GM12878 (cell line): ENCODE data around the gene DCAF5. TPM values are rescaled to one million over a fixed set of nuclear protein-coding genes. Genes with fewer than 3 reads are reported as not detected.

Source experiments
- ATAC-seq: fragments of 200-7000 bp; cut with Tn5 transposase; 3 replicates; pipeline ENCODE4 v1.9.1; 2020; ENCODE audit warnings: mild to moderate bottlenecking, moderate library complexity
- BruUV-seq: library from RNA; stranded (reverse); fragments of 400-500 nt; replicated peaks from 2 replicates; lab custom pipeline; 2021; lab: Mats Ljungman, UMichigan
- CTCF ChIA-PET: fragments of 300-600 bp; sonication (Branson Sonifier 250); formaldehyde crosslinking; extraction: SDS; loops from one replicate; lab custom pipeline; 2021; ENCODE audit warnings: inconsistent platforms; lab: Yijun Ruan, JAX
- POLR2A ChIA-PET: fragments of 350-600 bp; formaldehyde crosslinking; extraction: SDS; loops from one replicate; lab custom pipeline; 2021; ENCODE audit warnings: inconsistent platforms; lab: Charles Lee
- RAD21 ChIA-PET: fragments of 300-600 bp; sonication (Branson Sonifier 250); formaldehyde crosslinking; loops from one replicate; lab custom pipeline; 2023; ENCODE audit warnings: antibody characterized with exemption; ENCODE audit not compliant: unreplicated experiment; lab: Charles Lee
- SMC1A ChIA-PET: fragments of 300-600 bp; sonication (Branson Sonifier 250); formaldehyde crosslinking; loops from one replicate; lab custom pipeline; 2023; ENCODE audit not compliant: unreplicated experiment, uncharacterized antibody; lab: Charles Lee
- DNase-seq: peaks from one replicate; pipeline ENCODE4 v3.0.0-alpha.2; 2011; ENCODE audit warnings: low read depth, low spot score
- FAIRE-seq: peaks from 3 replicates; lab custom pipeline; 2011; peaks lifted over from hg19 to GRCh38; lab: Jason Lieb, UNC
- H2AFZ ChIP-seq: 2 replicates; pipeline ENCODE4 v1.6.0; 2011; ENCODE audit warnings: low read depth, low read length, control low read depth; ENCODE audit not compliant: control insufficient read depth
- H3K27ac ChIP-seq: 2 replicates; pipeline ENCODE4 v1.5.1; 2011; ENCODE audit warnings: control low read depth; ENCODE audit not compliant: control insufficient read depth, insufficient read depth
- H3K27me3 ChIP-seq, 2 experiments: replicated peaks in 1 of 2; 2 replicates each; pipeline versions ENCODE4 v1.6.0 to v1.6.1; 2011; ENCODE audit warnings: low read length in 1 of 2; ENCODE audit not compliant: control insufficient read depth in 2 of 2, insufficient read depth in 2 of 2
- H3K36me3 ChIP-seq, 2 experiments: 2 replicates each; pipeline ENCODE4 v1.5.1; 2011; ENCODE audit warnings: low read length in 1 of 2; ENCODE audit not compliant: control insufficient read depth in 2 of 2, insufficient read depth in 2 of 2
- H3K4me1 ChIP-seq: 2 replicates; pipeline ENCODE4 v1.6.1; 2011; ENCODE audit warnings: mild to moderate bottlenecking, low read length, moderate library complexity, mixed read lengths; ENCODE audit not compliant: control insufficient read depth, insufficient read depth
- H3K4me2 ChIP-seq: 2 replicates; pipeline ENCODE4 v1.6.0; 2011; ENCODE audit warnings: control low read depth; ENCODE audit not compliant: control insufficient read depth, insufficient read depth
- H3K4me3 ChIP-seq: fragments of 200-600 bp; sonication (generic); 2 replicates; pipeline ENCODE4 v1.5.1; 2016
- H3K79me2 ChIP-seq: 2 replicates; pipeline ENCODE4 v1.6.0; 2011; ENCODE audit warnings: low read length; ENCODE audit not compliant: control insufficient read depth, insufficient read depth
- H3K9ac ChIP-seq: 2 replicates; pipeline ENCODE4 v1.8.0; 2011; ENCODE audit warnings: low read length, control low read depth, mixed read lengths; ENCODE audit not compliant: control insufficient read depth, insufficient read depth
- H3K9me3 ChIP-seq: replicated peaks from 3 replicates; pipeline ENCODE4 v1.5.1; 2011; ENCODE audit warnings: mild to moderate bottlenecking, low read length; ENCODE audit not compliant: control insufficient read depth, insufficient read depth
- H4K20me1 ChIP-seq: 2 replicates; pipeline ENCODE4 v1.6.0; 2011; ENCODE audit not compliant: control insufficient read depth, insufficient read depth
- CEBPZ ChIP-seq: fragments of 150-350 bp; IDR thresholded peaks from 2 replicates; pipeline ENCODE4 v1.6.1; 2016; ENCODE audit warnings: low read depth, low read length
- HDAC2 ChIP-seq: fragments of 200-600 bp; sonication (generic); IDR thresholded peaks from 2 replicates; pipeline ENCODE4 v1.6.1; 2017
- MTA2 ChIP-seq: fragments of 450-650 bp; IDR thresholded peaks from 2 replicates; pipeline ENCODE4 v1.6.1; 2016; ENCODE audit warnings: low read depth, mild to moderate bottlenecking, moderate library complexity
- MXI1 ChIP-seq: fragments of 150-350 bp; IDR thresholded peaks from 2 replicates; pipeline ENCODE4 v1.6.1; 2011; ENCODE audit warnings: low read depth, mild to moderate bottlenecking, inconsistent platforms, low read length, improper control_type of control experiment
- NBN ChIP-seq: fragments of 450-650 bp; IDR thresholded peaks from 2 replicates; pipeline ENCODE4 v1.6.1; 2016
- RBBP5 ChIP-seq: fragments of 200-600 bp; sonication (generic); conservative IDR thresholded peaks from 2 replicates; pipeline ENCODE4 v1.6.1; 2016
- WGBS: methylation state at CpG from one replicate; pipeline ENCODE4 v1.1.6; 2016; ENCODE audit warnings: low lambda C conversion rate; ENCODE audit not compliant: insufficient replicate concordance, insufficient coverage; ENCODE audit errors: missing lambda C conversion rate; 5-methylcytosine and 5-hydroxymethylcytosine counted together
- in situ Hi-C: fragments of 300-500 bp; cut with MboI; formaldehyde crosslinking; loops from 9 replicates; pipeline ENCODE4 v1.14.3; 2018; ENCODE audit warnings: mixed read lengths
- intact Hi-C: fragments of 100-400 bp; cut with micrococcal nuclease; formaldehyde crosslinking; loops from one replicate; pipeline ENCODE4 v1.14.2; 2022; ENCODE audit not compliant: unreplicated experiment
- polyA plus RNA-seq, 11 experiments: library from polyadenylated mRNA; depleted of rRNA in 4 of 11; unstranded in 6 of 11; stranded (reverse) in 5 of 11; fragments of >200 nt; fragmentation: Nextera tagmentation in 4 of 11; fragmentation: Illumina TruSeq in 1 of 11; extraction: Ambion mirVana in 4 of 11; extraction: Trizol in 1 of 11; gene quantifications; 1 replicate in 1 of 11; 2 replicates in 10 of 11; pipeline versions ENCODE4 v1.2.1 to v1.2.3, GENCODE V29; 2011 to 2016; ENCODE audit warnings: inconsistent platforms in 2 of 11, missing spikeins in 2 of 11, low read depth in 1 of 11
- total RNA-seq, 4 experiments: library from RNA; depleted of rRNA in 3 of 4; stranded (reverse); fragments of >200 nt in 3 of 4; fragmentation: Illumina TruSeq in 1 of 4; extraction: Trizol in 1 of 4; gene quantifications; 2 replicates each; pipeline versions ENCODE4 v1.2.1 to v1.2.3, GENCODE V29; 2013 to 2021
- TF ChIP-seq, protein P1 (sequence below): fragments of 450-650 bp; IDR thresholded peaks from 2 replicates; pipeline ENCODE4 v1.6.1; 2016; ENCODE audit warnings: mild to moderate bottlenecking, moderate library complexity, borderline replicate concordance

DCAF5 gene
- total and polyA plus RNA-seq, 10 of the 15 experiments (the other 5 are each of a cell fraction or from before 2014, with no cell fraction given) = 6.8 to 38.1 (median 19.1) TPM

DNA sequence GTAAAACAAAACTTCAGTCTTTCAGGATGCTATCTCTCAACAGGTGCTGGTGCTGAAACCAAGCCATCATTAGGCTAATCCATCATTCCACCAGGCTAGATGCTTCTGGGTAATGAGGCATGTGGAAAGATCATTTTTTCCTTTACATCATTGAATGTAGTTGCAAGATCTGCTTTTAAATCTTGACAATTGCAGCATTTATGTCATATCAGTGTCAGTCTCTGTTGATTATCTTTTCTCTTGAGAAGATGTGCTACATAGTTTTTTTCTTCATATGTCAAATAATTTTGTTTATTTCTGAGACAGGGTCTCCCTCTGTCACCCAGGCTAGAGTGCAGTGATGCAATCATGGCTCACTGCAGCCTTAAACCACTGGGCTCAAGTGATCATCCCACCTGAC is 22.2 kb upstream of the DCAF5 start:
- Histone ChIP-seq H3K4me2 (no peak overlapping the region), H4K20me1 (no peaks in the 10 kb centered on the region), H3K27me3 (0 out of 4 replicates have a peak, but pooled peaks cover 0 to 3% of the 10 kb centered on the region in 2 experiments), H3K4me3 (no peak overlapping the region), H3K79me2 (no peaks in the 10 kb centered on the region), H3K4me1 (no peaks in the 10 kb centered on the region), H3K36me3 (no peaks in the 10 kb centered on the region), H3K27ac (no peak overlapping the region), H3K9ac (no peak overlapping the region), H2AFZ (no peak overlapping the region), H3K9me3 (no peaks in the 10 kb centered on the region; the same call in 2 of the 3 replicates)
- DNase-seq (no peak), FAIRE-seq (no peak), ATAC-seq (no peak)
- ChIA-PET SMC1A (interaction anchor here (0.7 kb wide), 1 partner anchor 28 kb away, joined by 3 read pairs; no protein-coding TSS in a partner anchor), POLR2A (no interaction called here), CTCF (no interaction called here), RAD21 (no interaction called here)
- intact Hi-C loops (no loop called here), in situ Hi-C loops (no loop called here)
- no peak for TF ChIP-seq RBBP5
- no TSS peak for BruUV-seq

DNA sequence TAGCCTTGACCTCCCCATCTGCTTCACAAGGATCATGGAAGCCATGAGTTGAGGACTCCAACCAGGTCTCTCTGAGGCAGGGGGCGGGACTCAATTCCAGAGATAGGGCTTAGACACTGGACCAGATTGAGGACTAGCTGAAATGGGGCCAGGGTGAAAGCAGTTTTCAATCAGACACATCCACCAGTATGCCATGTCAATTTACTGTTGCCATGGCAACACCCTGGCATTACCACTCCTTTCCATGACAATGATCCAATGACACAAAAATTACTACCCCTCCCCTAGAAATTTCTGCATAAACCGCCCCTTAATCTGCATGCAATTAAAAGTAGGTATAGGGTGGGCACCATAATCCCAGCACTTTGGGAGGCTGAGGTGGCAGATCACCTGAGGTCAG is 18.6 kb upstream of the DCAF5 start:
- ATAC-seq = no peak
- in situ Hi-C loops = no loop called here
- no peak overlapping the region for H3K9ac ChIP-seq
- BruUV-seq = no TSS peak
- RAD21 ChIA-PET = no interaction called here
- no peaks in the 10 kb centered on the region for H3K4me1 ChIP-seq
- H4K20me1 ChIP-seq = no peaks in the 10 kb centered on the region
- no peak for DNase-seq
- no peak overlapping the region for H3K27ac ChIP-seq
- H3K79me2 ChIP-seq = no peaks in the 10 kb centered on the region
- POLR2A ChIA-PET = no interaction called here
- no peak overlapping the region for H3K4me2 ChIP-seq
- WGBS = 34% methylated on average over 2 of the region's 2 CpGs
- 0 out of 4 replicates have a peak, but pooled peaks cover 0 to 5% of the 10 kb centered on the region in 2 experiments for H3K27me3 ChIP-seq
- H3K9me3 ChIP-seq = no peaks in the 10 kb centered on the region; the same call in 2 of the 3 replicates
- SMC1A ChIA-PET = no interaction called here
- TF ChIP-seq NBN (no peak), HDAC2 (no peak), MXI1 (no peak), MTA2 (no peak), CEBPZ (no peak)
- TF ChIP-seq, protein P1, sequence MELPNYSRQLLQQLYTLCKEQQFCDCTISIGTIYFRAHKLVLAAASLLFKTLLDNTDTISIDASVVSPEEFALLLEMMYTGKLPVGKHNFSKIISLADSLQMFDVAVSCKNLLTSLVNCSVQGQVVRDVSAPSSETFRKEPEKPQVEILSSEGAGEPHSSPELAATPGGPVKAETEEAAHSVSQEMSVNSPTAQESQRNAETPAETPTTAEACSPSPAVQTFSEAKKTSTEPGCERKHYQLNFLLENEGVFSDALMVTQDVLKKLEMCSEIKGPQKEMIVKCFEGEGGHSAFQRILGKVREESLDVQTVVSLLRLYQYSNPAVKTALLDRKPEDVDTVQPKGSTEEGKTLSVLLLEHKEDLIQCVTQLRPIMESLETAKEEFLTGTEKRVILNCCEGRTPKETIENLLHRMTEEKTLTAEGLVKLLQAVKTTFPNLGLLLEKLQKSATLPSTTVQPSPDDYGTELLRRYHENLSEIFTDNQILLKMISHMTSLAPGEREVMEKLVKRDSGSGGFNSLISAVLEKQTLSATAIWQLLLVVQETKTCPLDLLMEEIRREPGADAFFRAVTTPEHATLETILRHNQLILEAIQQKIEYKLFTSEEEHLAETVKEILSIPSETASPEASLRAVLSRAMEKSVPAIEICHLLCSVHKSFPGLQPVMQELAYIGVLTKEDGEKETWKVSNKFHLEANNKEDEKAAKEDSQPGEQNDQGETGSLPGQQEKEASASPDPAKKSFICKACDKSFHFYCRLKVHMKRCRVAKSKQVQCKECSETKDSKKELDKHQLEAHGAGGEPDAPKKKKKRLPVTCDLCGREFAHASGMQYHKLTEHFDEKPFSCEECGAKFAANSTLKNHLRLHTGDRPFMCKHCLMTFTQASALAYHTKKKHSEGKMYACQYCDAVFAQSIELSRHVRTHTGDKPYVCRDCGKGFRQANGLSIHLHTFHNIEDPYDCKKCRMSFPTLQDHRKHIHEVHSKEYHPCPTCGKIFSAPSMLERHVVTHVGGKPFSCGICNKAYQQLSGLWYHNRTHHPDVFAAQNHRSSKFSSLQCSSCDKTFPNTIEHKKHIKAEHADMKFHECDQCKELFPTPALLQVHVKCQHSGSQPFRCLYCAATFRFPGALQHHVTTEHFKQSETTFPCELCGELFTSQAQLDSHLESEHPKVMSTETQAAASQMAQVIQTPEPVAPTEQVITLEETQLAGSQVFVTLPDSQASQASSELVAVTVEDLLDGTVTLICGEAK = no peak
- CTCF ChIA-PET = no interaction called here
- H3K4me3 ChIP-seq = no peak overlapping the region
- H3K36me3 ChIP-seq = no peaks in the 10 kb centered on the region
- intact Hi-C loops = no loop called here
- no peak for FAIRE-seq
- H2AFZ ChIP-seq = no peak overlapping the region
